NCI-H2029 treated with DMSO at 0.1 percent for 48 hours (cell line): Measurements from ENCODE around the gene DYRK1A.

Source experiments
- DNase-seq: peaks from one replicate; lab custom pipeline; 2025; lab: John Stamatoyannopoulos, UW

DYRK1A gene

DNA sequence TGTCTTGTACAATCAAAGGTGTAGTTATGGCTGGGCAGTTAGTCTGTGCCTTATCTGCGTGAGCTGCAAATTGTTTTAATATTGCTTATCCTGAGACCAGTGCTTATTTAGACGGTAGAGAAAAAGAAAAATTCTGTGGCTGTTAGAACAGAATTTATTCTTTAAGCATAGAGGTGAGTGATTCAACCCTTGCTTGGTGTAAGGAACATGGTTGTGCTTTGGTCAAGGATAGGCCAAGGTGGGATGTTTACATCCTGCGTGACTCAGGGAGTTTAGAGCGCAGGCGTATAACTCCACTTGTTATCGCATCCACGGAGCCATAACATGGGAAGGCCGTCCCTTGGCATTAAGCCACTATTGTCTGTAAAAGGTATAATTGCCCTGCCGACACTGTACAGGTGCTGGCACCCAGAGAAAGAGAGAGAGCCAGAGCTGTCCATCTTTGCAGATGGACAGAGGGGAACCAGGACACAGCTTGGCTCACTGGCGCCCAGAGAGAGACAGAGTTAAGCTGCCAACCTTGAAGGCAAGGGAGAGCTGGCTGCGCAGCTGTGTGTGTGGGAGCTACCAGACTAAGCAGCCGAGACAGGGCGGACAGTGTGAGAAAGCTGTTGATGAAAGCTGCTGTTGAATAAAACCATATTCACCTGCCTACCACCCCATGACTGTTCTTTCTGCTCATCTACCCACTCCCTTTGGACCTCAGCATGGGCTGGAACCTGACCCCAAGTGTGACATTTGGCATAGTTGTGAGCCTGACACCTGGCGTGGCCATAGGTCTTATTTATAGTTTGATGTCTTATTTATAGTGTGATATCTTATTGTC lies 200.4 kb downstream of the DYRK1A start:
- DNase-seq = no peak

DNA sequence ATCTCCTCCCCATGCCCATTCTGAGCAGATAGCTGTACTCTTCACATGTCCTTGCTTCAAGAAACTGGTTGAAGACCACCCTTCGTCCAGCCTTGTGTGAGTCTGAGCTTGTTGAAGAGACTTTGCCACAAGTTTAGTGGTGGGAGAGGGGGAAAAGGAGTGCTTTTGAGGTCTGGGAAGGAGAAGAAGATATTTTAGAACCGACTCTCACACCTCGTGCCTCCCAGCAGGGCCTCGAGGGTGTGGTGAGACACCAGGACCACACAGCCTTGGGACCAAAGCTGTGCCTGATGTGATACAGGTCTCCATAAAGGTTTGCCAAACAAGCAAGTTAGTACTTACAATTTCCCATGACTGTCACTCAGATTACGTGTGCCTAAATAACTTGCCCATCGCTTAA lies 201.8 kb downstream of the DYRK1A start:
- DNase-seq = no peak

DNA sequence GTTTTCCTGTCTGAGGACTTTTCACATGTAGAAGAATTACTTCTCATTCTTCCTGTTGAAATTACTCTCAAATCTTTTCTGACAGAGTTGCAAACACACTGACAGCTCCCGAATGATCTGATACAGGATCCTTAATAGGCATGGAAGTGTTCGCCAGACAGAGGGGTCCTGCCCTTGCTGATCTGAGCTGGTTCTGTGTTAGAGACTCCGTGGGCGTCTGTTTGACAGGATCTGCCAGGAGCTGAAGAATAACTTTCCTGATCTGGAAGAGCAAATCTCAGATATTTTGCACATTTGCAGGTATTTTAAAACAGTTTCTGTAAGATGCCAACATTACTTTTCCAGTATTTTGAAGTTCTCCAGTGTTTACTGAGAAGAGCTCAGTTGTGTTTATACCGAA lies 202.3 kb downstream of the DYRK1A start:
- DNase-seq = no peak

DNA sequence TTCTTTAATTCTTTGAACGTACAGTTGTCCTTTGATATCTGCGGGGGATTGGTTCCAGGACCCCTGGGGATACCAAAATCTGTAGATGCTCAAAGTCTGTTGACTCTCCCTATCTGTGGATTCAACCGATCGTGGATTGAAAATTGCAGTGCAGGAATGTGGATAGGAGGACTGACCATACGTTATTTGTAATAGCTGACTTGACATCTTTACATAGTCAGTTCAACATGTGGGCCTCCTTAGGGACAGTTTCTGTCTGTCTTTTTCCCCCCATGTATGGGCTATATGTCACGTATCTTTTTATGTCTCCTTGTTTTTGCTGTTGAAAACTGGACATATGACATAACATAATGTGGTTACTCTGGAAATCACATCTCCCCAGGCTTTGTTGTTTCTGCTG lies 204.9 kb downstream of the DYRK1A start:
- no peak for DNase-seq

DNA sequence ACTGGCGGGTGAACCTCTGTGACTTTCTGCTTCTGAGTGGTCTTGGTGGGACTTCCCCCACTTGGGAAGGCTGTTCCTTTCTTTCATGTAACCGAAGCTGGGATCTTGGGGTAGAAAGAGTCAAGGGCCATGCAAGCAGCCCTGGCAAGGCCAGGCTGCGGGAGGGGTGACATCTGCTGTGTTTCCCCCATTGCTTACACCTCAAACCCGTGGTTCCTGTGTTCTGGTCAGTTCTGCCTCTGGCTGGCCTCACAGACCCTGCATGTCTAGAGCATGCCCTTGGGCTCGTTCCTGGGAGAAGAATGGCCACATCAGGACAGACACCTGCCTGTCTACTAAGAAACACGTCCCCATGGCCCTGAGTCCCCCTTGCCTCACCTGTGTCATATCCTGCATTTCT lies 207.7 kb downstream of the DYRK1A start:
- no peak for DNase-seq

DNA sequence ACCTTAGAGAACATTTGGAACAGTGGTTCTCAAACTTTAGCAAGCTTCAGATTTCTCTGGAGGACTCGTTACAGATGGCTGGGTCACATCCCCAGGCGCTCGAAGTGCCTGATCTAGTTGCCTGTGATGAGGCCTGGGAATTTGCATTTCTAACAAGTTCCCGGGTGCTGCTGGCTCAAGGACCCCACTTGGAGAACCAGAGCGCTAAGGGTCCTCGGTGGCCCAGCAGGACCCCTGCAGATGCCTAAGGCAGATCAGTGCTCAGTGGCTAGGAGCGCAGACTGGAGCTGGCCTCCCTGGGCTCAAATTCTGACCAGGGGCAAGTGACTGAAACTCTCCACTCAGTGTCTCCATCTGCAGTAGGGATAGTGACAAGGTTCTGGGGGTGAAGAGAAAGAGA lies 208.2 kb downstream of the DYRK1A start:
- DNase-seq = no peak

DNA sequence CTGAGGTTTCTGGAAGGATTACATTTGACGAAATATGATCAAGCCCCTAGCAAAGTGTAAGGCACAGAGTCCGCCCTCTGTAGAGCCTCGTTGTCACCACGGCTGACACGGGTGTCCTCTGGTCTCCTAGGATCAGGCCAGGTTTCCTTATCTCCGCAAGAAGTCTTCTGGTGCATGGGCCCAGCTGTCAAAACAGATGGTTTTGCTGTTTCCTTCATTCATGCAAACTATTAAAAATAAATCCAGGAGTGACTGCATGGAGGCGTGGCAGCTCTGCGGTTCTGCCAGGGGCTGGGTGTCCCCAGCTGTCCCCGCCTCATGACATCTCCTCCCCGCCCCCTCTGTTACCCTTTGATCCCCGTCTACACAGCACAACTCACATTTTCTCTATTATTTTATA lies 209.0 kb downstream of the DYRK1A start:
- no peak for DNase-seq
